IMR-90 (cell line): ENCODE results near the gene CD300LB. TPM values are rescaled to one million over a fixed set of nuclear protein-coding genes. Genes with fewer than 3 reads are reported as not detected.

ENCODE experiments used
- ATAC-seq: fragments of 200-7000 bp; cut with Tn5 transposase; 2 replicates; pipeline ENCODE4 v1.9.1; 2020; ENCODE audit warnings: low read depth, mild to moderate bottlenecking, moderate library complexity
- BruUV-seq: library from RNA; stranded (reverse); fragments of 400-500 nt; replicated peaks from 2 replicates; lab custom pipeline; 2021; lab: Mats Ljungman, UMichigan
- CTCF ChIA-PET: fragments of 300-600 bp; formaldehyde crosslinking; extraction: SDS; loops from one replicate; lab custom pipeline; 2021; ENCODE audit warnings: antibody characterized with exemption; lab: Yijun Ruan, JAX
- POLR2A ChIA-PET: fragments of 300-600 bp; sonication (Branson Sonifier 250); formaldehyde crosslinking; loops from one replicate; lab custom pipeline; 2022; ENCODE audit warnings: antibody characterized with exemption; ENCODE audit not compliant: unreplicated experiment; lab: Charles Lee
- DNase-seq: peaks from one replicate; pipeline ENCODE4 v3.0.0; 2013
- H2AFZ ChIP-seq: replicated peaks from 2 replicates; pipeline ENCODE3; 2013; ENCODE audit warnings: low read length, mild to moderate bottlenecking; ENCODE audit not compliant: poor library complexity
- H2AK5ac ChIP-seq: 2 replicates; pipeline ENCODE4 v1.6.1; 2013; ENCODE audit warnings: low read depth, low read length, inconsistent platforms
- H2AK9ac ChIP-seq: replicated peaks from 2 replicates; pipeline ENCODE3; 2013; ENCODE audit warnings: mild to moderate bottlenecking, low read depth, low read length, moderate library complexity; ENCODE audit not compliant: poor library complexity
- H2BK120ac ChIP-seq: 2 replicates; pipeline ENCODE4 v1.6.1; 2013; ENCODE audit warnings: low read depth, low read length, inconsistent platforms
- H2BK15ac ChIP-seq: 3 replicates; pipeline ENCODE4 v1.6.1; 2013; ENCODE audit warnings: low read depth, low read length, inconsistent platforms
- H2BK20ac ChIP-seq: 2 replicates; pipeline ENCODE4 v1.6.1; 2013; ENCODE audit warnings: low read depth, mild to moderate bottlenecking, inconsistent platforms, low read length, moderate library complexity
- H2BK5ac ChIP-seq: 2 replicates; pipeline ENCODE4 v1.6.1; 2013; ENCODE audit warnings: mild to moderate bottlenecking, low read depth, low read length, inconsistent platforms; ENCODE audit not compliant: poor library complexity, severe bottlenecking
- H3K14ac ChIP-seq: replicated peaks from 2 replicates; pipeline ENCODE4 v1.6.1; 2013; ENCODE audit warnings: low read depth, low read length, inconsistent platforms
- H3K18ac ChIP-seq: 2 replicates; pipeline ENCODE4 v1.6.1; 2013; ENCODE audit warnings: low read depth, low read length, control low read depth
- H3K23ac ChIP-seq: 2 replicates; pipeline ENCODE4 v1.6.1; 2013; ENCODE audit warnings: low read depth, low read length, inconsistent platforms
- H3K27ac ChIP-seq: 2 replicates; pipeline ENCODE4 v1.5.1; 2013; ENCODE audit warnings: mild to moderate bottlenecking, control low read depth, low read length; ENCODE audit not compliant: insufficient read depth
- H3K27me3 ChIP-seq: 2 replicates; pipeline ENCODE4 v1.6.1; 2013; ENCODE audit warnings: low read length; ENCODE audit not compliant: control insufficient read depth, insufficient read depth
- H3K36me3 ChIP-seq: 2 replicates; pipeline ENCODE4 v1.6.1; 2013; ENCODE audit warnings: low read length, mixed read lengths; ENCODE audit not compliant: control insufficient read depth, insufficient read depth
- H3K4ac ChIP-seq: 2 replicates; pipeline ENCODE4 v1.6.1; 2013; ENCODE audit warnings: low read depth, low read length, inconsistent platforms
- H3K4me1 ChIP-seq: 2 replicates; pipeline ENCODE4 v1.6.1; 2013; ENCODE audit warnings: low read length, mixed read lengths; ENCODE audit not compliant: control insufficient read depth, insufficient read depth
- H3K4me2 ChIP-seq: 2 replicates; pipeline ENCODE4 v1.6.1; 2013; ENCODE audit warnings: low read depth, mild to moderate bottlenecking, control low read depth, low read length, moderate library complexity
- H3K4me3 ChIP-seq: 2 replicates; pipeline ENCODE4 v1.5.1; 2013; ENCODE audit warnings: low read depth, mild to moderate bottlenecking, control low read depth, low read length, moderate library complexity; ENCODE audit not compliant: insufficient read depth
- H3K56ac ChIP-seq: 2 replicates; pipeline ENCODE4 v1.6.1; 2013; ENCODE audit warnings: low read length, inconsistent platforms; ENCODE audit not compliant: insufficient read depth; ENCODE audit errors: extremely low read depth
- H3K79me1 ChIP-seq, 2 experiments: 2 replicates each; pipeline ENCODE4 v1.6.1; 2013; ENCODE audit warnings: low read length in 2 of 2, inconsistent platforms in 1 of 2, low read depth in 1 of 2
- H3K9ac ChIP-seq: 2 replicates; pipeline ENCODE4 v1.6.1; 2013; ENCODE audit warnings: low read depth, low read length, control low read depth
- H3K9me1 ChIP-seq: 2 replicates; pipeline ENCODE4 v1.6.1; 2013; ENCODE audit warnings: low read length, inconsistent platforms; ENCODE audit not compliant: insufficient read depth
- H3K9me3 ChIP-seq: 2 replicates; pipeline ENCODE4 v1.6.1; 2013; ENCODE audit warnings: low read length; ENCODE audit not compliant: control insufficient read depth, insufficient read depth
- H4K20me1 ChIP-seq: 2 replicates; pipeline ENCODE4 v1.6.1; 2013; ENCODE audit warnings: low read length, inconsistent platforms; ENCODE audit not compliant: insufficient read depth
- H4K5ac ChIP-seq: 2 replicates; pipeline ENCODE4 v1.6.1; 2013; ENCODE audit warnings: mild to moderate bottlenecking, low read depth, low read length, control low read depth
- H4K8ac ChIP-seq, 2 experiments: 2 replicates each; pipeline ENCODE4 v1.6.1; 2013; ENCODE audit warnings: low read depth in 2 of 2, low read length in 2 of 2, control low read depth in 1 of 2, inconsistent platforms in 1 of 2
- H4K91ac ChIP-seq: 2 replicates; pipeline ENCODE4 v1.6.1; 2013; ENCODE audit warnings: low read depth, low read length, inconsistent platforms; ENCODE audit not compliant: insufficient read depth
- BHLHE40 ChIP-seq: fragments of 150-350 bp; IDR thresholded peaks from 2 replicates; pipeline ENCODE4 v1.6.1; 2016; ENCODE audit warnings: mild to moderate bottlenecking, low read depth, low read length
- CEBPB ChIP-seq: IDR thresholded peaks from 2 replicates; pipeline ENCODE4 v1.6.1; 2012; ENCODE audit warnings: low read depth, low read length, improper control_type of control experiment
- FOS ChIP-seq: fragments of 150-350 bp; IDR thresholded peaks from 2 replicates; pipeline ENCODE4 v1.6.1; 2016; ENCODE audit warnings: low read depth, low read length
- POLR2A ChIP-seq: IDR thresholded peaks from 2 replicates; pipeline ENCODE4 v1.6.1; 2012; ENCODE audit warnings: mild to moderate bottlenecking, low read depth, low read length
- SMC3 ChIP-seq: fragments of 150-350 bp; IDR thresholded peaks from 2 replicates; pipeline ENCODE4 v1.6.1; 2016; ENCODE audit warnings: low read depth, mild to moderate bottlenecking, antibody characterized with exemption, low read length, moderate library complexity
- WGBS, 2 experiments: methylation state at CpG; one replicate each; pipeline versions ENCODE4 v1.1.5 to v1.1.7; 2013; ENCODE audit warnings: missing lambda C conversion rate in 2 of 2; ENCODE audit not compliant: insufficient read length in 1 of 2; ENCODE audit errors: extremely low coverage in 2 of 2; 5-methylcytosine and 5-hydroxymethylcytosine counted together
- dilution Hi-C: fragments of 300-500 bp; cut with HindIII; formaldehyde crosslinking; loops from one replicate; pipeline ENCODE4 v1.14.3; 2018; ENCODE audit warnings: low sequenced_read_pairs; ENCODE audit not compliant: unreplicated experiment
- in situ Hi-C: fragments of 300-500 bp; cut with MboI; formaldehyde crosslinking; loops from 3 replicates; pipeline ENCODE4 v1.14.3; 2019; ENCODE audit warnings: low sequenced_read_pairs, inconsistent platforms, mixed read lengths
- intact Hi-C: fragments of 100-400 bp; cut with micrococcal nuclease; formaldehyde crosslinking; loops from 2 replicates; pipeline ENCODE4 v1.10.0; 2022
- polyA plus RNA-seq, 3 experiments: library from polyadenylated mRNA; depleted of rRNA; stranded (reverse); fragments of >200 nt; gene quantifications; 2 replicates each; pipeline ENCODE4 v1.2.3, GENCODE V29; 2012; ENCODE audit warnings: low replicate concordance in 1 of 3
- total RNA-seq: library from RNA; depleted of rRNA; stranded (reverse); fragments of >200 nt; gene quantifications from 2 replicates; pipeline ENCODE4 v1.2.3, GENCODE V29; 2012
- TF ChIP-seq, protein P1 (sequence below): fragments of 150-350 bp; IDR thresholded peaks from 2 replicates; pipeline ENCODE4 v1.6.1; 2016; ENCODE audit warnings: low read depth, mild to moderate bottlenecking, low read length, moderate library complexity, borderline replicate concordance

CD300LB gene
- total and polyA plus RNA-seq, 2 of the 4 experiments (the other 2 are of a cell fraction), result not detected

DNA sequence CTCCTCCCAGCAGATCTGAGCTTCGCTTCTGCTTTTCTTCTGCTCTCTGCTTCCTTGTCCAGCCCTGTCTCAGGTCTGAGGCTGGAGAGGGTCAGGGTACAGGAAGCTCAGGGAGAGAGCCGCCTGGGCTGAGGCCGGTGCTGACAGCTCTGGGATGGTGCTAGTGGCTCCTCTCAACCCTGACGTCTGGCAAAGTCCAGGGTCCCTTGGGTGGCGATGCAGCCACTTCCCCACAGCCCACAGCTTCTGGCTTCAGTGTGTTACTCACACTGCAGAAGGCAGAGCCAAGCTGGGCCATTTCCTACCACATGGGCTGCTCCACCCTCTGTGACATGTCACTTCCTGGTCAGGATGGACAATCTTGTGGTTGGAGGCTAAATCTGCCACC, 14.6 kb upstream of the CD300LB start, which contains the start of gene CD300C:
Gene CD300C (minus strand): TSS at position 273 of the 388 bp plus-strand sequence. CDS start 333 bp downstream, outside the sequence.
- Histone ChIP-seq H4K8ac (no peak within 1 kb of the TSS), H2BK120ac (no peak within 1 kb of the TSS), H3K4me2 (no peak within 1 kb of the TSS), H3K23ac (no peak within 1 kb of the TSS), H4K20me1 (no peaks in the 10 kb centered on the region), H3K9me1 (no peaks in the 10 kb centered on the region), H3K27ac (no peak within 1 kb of the TSS), H3K56ac (no peak within 1 kb of the TSS), H3K36me3 (no peaks in the 10 kb centered on the region), H2BK20ac (no peak within 1 kb of the TSS), H3K9me3 (peaks cover 48% of the 10 kb centered on the region), H3K14ac (no peak within 1 kb of the TSS), H2BK15ac (no peak within 1 kb of the TSS), H3K4me3 (no peak within 1 kb of the TSS), H3K79me1 (no peaks in the 10 kb centered on the region), H3K27me3 (no peaks in the 10 kb centered on the region), H3K18ac (no peak within 1 kb of the TSS), H3K4ac (no peak within 1 kb of the TSS), H4K5ac (no peak within 1 kb of the TSS), H2AFZ (peak within 1 kb of the TSS; percentile 58), H2AK5ac (no peak within 1 kb of the TSS), H4K91ac (no peak within 1 kb of the TSS), H3K4me1 (no peaks in the 10 kb centered on the region), H3K9ac (no peak within 1 kb of the TSS), H2AK9ac (no peak within 1 kb of the TSS), H2BK5ac (no peak within 1 kb of the TSS)
- DNase-seq (no peak), ATAC-seq (no peak)
- no TSS peak for BruUV-seq
- CTCF ChIA-PET, result no interaction called here
- no peak for TF ChIP-seq FOS
- TF ChIP-seq SMC3, result no peak
- no peak for TF ChIP-seq CEBPB
- no peak for TF ChIP-seq BHLHE40
- TF ChIP-seq, protein P1, sequence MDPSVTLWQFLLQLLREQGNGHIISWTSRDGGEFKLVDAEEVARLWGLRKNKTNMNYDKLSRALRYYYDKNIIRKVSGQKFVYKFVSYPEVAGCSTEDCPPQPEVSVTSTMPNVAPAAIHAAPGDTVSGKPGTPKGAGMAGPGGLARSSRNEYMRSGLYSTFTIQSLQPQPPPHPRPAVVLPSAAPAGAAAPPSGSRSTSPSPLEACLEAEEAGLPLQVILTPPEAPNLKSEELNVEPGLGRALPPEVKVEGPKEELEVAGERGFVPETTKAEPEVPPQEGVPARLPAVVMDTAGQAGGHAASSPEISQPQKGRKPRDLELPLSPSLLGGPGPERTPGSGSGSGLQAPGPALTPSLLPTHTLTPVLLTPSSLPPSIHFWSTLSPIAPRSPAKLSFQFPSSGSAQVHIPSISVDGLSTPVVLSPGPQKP, result no peak
- no peak for TF ChIP-seq POLR2A
- dilution Hi-C loops, result no loop called here
- in situ Hi-C loops, result no loop called here
- 17% methylated on average over 1 of the region's 5 CpGs; no CpG with 5 or more reads in 1 of the 2 experiments for WGBS, 2 experiments
- POLR2A ChIA-PET, result no interaction called here
- intact Hi-C loops, result no loop called here
